ENCODE data around the gene GRID2.

GRID2 gene

GRCh38 chr4:93775551-93775950 lies 1471.8 kb downstream of the GRID2 start:
- DNase-seq = no peak

GRCh38 chr4:93776386-93777080 lies 1472.8 kb downstream of the GRID2 start:
- no peak for DNase-seq

GRCh38 chr4:93777081-93777460 lies 1473.3 kb downstream of the GRID2 start:
- no peak for DNase-seq

GRCh38 chr4:93779228-93779627 lies 1475.5 kb downstream of the GRID2 start:
- no peak for DNase-seq

GRCh38 chr4:93780080-93780479 lies 1476.3 kb downstream of the GRID2 start:
- no peak for DNase-seq

- no peak for DNase-seq
Measured at GRCh38 chr4:93781198-93781597, 1477.4 kb downstream of the GRID2 start.

GRCh38 chr4:93786149-93786548 lies 1482.4 kb downstream of the GRID2 start:
- DNase-seq = no peak

GRCh38 chr4:93788712-93789111 lies 1484.9 kb downstream of the GRID2 start:
- DNase-seq = no peak

- peak; percentile 57 for DNase-seq
Measured at GRCh38 chr4:93791570-93792195, 1487.9 kb downstream of the GRID2 start.

GRCh38 chr4:93802045-93802444 lies 1498.3 kb downstream of the GRID2 start:
- DNase-seq = no peak

GRCh38 chr4:93809773-93810172 lies 1506.0 kb downstream of the GRID2 start:
- no peak for DNase-seq

GRCh38 chr4:93810340-93810992 lies 1506.7 kb downstream of the GRID2 start:
- DNase-seq = no peak

GRCh38 chr4:93813092-93813491 lies 1509.3 kb downstream of the GRID2 start:
- DNase-seq = no peak

- no peak for DNase-seq
Measured at GRCh38 chr4:93814141-93814540, 1510.4 kb downstream of the GRID2 start.

GRCh38 chr4:93814722-93815121 lies 1511.0 kb downstream of the GRID2 start:
- no peak for DNase-seq

Measured in right forelimb (tissue), 1 donor.